HK-2 (cell line): ENCODE measurements around the gene ARHGEF12.

Source experiments
- DNase-seq: peaks from one replicate; pipeline ENCODE4 v3.0.0-alpha.2; 2018; ENCODE audit not compliant: unreplicated experiment

The ARHGEF12 gene

DNA sequence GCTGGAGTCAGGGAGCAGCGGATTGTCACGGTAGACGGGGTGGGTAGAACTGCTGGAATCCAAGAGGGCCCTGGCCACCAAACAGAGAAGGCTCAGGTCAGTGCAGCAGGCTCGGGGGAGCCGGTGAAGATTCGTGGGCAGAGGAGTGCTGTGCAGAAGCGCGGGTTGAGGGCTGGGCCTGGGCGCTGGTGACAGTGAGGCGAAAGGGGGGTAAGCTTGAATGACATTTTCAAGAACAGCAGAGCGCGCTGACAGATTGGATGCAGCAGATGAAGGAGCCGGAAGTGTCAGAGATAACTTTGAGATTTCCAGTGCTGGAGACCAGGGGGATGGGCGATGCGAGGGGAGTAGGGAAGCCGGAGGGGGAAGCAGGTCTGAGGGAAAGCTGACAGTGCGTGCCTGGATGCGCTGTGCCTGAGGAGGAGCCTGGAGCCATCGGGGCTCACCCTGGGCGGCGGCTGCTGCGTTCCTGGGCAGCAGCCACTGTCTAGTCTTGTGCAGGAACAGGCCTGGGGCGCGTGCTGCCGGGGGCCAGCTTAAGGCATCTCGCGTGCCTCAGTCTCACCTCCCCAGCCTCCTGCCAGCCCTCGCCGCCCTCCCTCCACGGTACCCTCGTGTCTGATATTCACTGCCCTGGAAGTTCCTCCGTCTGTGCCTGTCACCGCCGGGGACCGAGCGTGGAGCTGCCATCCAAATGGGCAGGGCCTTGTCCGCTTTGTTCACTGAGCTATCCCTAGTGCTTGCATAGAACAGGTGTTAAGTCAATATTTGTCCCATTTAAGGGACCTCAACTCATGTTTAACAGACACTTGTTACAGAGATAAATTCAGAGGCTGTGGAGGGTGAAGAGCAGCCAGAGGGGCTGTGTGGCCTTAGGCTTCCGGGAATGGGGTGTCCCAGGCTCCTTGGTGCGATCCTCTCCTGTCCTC is 180.5 kb downstream of the ARHGEF12 start:
- DNase-seq = no peak

DNA sequence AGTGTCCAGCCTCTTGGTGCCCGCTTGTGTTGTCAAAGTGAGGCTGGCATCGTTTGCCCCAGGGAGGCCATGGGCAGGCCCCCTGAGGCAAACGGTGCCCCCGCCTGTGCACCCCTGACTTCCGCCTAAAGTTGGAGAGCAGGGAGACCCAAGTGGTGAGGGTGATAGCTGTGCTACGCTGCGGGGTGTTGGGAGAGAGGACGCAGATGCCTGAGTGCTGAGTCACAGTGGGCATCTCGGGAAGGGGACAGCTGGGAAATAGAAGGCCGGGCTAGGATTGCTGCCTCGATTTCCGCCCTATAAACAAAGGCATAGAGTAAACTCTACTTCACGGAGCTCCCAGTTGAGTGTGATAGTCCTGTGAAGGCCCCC is 181.2 kb downstream of the ARHGEF12 start:
- no peak for DNase-seq

DNA sequence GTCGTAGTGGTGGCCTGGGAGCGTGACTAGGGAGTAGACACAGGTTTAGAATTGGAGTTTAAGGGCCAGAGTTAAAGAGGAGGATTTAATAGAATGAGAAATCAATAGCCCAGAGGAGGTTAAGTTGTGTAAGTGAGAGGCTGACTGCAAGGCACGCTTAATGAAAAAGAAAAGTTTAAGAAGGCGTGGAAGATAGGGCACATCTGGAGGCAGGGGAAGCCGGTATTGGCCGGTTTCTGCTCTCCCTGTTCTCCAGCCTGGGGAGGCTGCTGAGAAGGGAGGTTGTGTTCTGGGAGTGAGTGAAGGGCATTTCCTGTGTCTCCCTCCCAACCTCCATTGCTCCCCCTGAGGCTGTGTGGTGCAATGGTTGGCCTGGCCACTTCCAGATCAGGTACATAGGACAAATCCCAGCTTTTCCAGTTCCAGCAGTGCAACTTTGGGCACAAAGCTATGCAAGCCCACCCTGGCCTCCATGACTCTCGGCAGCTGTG is 181.6 kb downstream of the ARHGEF12 start:
- DNase-seq = no peak

DNA sequence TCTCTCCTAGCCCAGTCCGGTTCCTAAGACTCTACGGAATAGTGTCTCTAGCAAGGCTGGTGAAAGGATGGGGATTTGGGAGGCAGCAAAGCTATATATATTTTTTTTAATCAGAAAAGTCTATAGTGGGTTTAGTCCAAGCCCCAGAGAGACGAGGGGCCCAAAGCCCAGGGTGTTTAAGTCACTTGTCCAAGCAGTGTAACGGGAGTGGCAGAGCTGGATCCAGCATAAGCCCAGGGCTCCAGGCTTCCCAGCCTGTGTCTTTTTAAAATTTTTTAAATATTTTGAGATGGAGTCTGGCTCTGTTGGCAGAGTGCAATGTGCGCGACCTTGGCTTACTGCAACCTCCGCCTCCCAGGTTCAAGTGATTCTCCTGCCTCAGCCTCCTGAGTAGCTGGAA is 182.1 kb downstream of the ARHGEF12 start:
- DNase-seq = no peak

DNA sequence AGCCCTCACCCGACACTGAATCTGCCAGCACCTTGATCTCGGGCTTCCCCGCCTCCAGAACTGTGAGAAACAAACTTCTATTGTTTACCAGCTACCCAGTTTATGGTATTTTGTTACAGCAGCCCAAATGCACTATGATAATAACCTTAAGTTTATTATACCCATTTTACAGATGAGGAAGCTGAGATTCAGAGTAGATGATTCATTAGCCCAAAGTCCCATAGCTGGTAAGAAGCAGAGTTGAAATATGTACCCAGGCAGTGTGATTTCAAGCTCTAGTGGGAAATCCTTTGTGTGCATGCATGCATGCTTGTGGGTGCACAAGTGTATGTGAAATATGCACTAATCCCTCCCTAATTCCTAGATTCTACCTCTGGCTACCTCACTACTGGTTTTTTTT is 183.3 kb downstream of the ARHGEF12 start:
- DNase-seq = no peak

DNA sequence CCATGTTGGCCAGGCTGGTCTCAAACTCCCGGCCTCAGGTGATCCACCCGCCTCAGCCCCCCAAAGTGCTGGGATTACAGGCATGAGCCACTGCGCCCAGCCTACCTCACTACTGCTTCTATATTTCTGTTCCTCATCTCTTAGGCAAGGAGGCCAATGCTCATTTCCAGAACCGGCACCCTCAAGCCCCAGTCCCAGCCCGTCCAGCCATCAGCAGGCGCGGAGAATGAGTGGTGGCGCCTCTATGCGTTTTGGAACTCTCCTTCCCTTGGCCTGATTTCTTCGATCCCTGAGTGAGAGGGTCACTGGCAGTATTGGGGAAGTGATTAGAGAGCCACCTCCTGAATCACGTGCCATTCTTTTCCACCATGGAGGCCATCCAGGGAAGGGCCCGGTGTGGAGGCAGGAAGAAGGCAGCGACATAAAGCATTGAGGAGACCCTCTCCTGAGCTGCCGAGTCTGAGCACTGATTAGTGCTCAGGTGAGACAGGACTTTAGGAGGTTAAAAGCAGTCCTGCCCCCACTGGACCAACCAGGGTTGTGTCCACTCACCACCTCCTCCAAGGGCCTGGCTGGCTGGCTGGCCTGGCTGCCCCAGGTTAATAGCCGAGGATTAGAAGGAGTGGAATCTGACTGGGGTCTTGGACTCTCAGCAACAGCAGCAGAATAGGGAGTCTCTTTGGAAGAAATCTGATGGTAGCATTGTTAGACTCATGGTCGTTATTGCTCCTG is 184.0 kb downstream of the ARHGEF12 start:
- no peak for DNase-seq

DNA sequence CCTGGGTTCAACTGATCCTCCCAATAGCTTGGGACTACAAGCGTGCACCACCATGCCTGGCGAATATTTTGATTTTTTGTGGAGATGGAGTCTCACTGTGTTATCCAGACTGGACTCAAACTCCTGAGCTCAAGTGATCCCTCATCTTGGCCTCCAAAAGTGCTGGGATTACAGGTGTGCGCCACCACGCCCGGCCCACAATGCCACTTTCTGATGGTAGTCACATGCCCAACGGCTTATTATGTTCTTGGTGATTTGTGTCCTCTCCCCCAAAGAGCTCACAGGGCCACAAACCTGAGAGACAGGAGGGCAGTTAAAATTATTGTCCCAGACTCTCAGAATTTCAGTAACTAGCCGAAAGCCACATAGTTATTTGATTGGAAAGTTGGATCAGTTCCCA is 185.0 kb downstream of the ARHGEF12 start:
- no peak for DNase-seq

DNA sequence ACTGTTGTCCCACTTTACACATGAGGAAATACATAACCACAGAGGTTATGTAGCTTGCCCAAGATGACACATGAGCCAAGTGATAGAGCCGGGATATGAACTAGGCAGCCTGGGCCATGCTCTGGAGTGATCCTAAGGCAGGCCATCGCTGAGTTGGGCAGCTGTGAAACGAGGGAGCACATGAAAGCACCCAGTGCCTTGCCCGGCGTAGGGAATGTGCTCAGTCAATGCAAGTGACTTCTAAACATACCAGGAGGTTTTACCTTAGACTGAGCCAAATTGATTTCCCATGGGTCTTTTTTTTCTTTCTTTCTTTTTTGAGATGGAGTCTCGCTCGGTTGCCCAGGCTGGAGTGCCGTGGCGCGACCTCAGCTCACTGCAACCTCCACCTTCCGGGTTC is 185.8 kb downstream of the ARHGEF12 start:
- no peak for DNase-seq

DNA sequence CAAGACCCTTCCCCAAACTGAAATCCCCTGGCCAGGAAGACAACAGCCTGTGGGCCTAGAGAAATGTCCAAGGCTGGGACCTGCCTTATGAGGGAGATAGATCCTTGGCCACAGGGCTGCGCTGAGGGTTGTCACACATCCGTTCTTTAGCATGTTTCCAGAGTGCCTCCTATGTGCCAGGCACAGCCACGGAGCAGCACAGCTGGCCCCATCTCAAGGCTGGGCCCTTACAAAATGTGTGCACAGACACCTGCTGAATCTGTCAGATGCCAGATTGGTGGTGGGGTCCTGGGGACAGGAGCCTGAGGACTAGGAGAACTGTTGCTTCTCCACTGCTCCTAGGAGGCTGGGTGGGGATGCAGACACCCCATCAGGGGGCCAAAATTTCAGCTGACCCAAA is 186.5 kb downstream of the ARHGEF12 start:
- no peak for DNase-seq

DNA sequence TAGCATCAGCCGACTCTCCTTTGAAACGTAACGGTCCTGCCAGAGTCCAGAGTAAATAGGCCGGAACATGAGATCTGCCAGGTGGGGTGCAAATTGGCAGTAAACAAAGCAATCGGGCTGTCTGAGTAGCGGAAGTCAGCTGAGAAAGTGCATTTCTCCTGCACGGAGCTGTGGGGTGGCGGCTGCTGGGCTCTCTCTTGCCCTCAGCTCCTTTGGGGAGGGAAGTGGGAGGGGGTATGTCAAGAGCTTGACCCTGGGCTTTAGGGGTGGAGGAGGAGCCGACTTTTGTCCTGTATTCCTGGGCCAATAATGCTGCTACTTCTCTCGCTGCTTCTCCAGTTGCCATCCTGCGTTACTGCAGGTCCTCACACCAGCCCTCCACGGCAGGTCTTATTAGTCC is 187.0 kb downstream of the ARHGEF12 start:
- no peak for DNase-seq

DNA sequence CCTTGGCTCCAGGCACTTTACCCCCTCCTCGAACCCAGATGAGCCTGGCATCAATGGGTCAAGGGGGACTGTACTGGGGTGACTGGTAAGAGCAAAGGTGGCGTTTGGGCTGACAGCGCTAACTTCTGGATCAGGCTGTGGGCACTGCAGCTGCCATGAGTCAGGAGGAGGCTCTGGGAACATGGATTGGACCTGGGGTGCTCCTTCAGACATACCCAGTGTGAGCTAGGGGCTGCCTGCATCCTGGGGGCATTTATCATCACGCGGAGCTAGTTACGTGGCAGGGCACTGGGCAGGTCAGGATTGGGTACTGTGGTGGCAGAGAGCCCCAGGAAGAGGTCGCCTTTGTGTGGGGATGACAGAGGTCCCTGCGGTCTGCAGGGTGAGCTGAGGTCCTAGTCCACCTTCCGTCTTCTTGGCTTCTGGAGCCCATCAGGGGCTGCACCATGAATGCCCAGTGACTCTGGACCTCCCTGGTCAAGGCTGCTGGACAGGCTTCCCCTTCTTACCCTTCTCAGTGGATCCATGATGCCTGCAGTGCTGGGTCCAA is 188.4 kb downstream of the ARHGEF12 start:
- no peak for DNase-seq

DNA sequence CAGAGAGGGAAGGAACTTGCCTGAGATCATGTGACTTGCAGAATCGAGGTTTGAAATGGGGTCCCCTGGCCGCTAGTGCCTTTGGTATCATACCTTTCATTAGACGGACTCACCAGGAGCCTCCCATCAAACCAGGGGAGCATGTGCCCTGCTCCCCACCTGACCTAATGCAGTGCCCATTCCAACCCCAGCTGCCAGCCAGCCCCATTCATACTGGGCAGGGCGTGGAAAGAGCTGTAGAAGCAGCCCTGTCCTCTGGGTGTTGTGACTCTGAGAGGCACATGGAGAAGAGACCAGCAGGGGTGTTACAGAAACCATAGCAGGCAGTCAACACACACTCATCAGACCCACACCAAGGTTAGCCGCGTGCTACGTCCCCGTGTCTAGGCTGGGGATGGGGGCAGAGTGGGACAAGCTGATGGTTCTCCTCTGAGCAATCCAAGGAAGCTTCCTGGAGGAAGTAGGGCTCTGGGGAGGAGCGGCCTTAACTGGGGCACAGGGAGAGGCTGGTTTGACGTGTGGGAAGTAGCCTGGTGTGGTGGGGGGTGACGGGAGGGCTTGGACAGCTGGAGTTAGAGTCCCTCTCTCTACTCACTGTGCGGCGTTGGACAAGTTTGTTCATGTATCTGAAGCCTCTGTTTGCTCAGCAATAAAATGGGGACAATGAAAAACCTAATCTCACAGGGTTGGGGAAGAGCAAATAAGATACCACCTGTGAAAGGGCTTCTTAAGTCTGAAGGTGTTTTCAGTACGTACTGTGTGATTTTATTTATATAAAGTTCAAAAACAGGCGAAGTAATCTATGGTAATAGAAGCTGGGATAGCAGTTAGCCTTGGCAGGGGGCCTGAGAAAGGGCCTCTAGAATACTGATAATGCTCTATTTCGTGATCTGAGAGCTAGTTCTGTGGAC is 189.3 kb downstream of the ARHGEF12 start:
- no peak for DNase-seq

DNA sequence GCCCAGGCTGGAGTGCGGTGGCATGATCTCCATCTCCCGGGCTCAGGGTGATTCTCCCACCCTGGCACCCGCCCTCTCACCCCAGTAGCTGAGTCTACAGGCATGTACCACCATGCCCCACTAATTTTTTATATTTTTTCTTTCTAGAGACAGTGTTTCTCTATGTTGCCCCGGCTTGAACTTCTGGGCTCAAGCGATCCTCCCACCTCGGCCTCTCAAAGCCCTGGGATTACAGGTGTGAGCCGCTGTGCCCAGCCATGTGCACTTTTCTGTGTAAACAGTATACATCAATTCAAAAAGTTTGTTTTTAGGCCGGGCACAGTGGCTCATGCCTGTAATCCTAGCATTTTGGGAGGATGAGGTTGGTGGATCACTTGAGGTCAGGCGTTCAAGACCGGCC is 190.0 kb downstream of the ARHGEF12 start:
- DNase-seq = no peak

DNA sequence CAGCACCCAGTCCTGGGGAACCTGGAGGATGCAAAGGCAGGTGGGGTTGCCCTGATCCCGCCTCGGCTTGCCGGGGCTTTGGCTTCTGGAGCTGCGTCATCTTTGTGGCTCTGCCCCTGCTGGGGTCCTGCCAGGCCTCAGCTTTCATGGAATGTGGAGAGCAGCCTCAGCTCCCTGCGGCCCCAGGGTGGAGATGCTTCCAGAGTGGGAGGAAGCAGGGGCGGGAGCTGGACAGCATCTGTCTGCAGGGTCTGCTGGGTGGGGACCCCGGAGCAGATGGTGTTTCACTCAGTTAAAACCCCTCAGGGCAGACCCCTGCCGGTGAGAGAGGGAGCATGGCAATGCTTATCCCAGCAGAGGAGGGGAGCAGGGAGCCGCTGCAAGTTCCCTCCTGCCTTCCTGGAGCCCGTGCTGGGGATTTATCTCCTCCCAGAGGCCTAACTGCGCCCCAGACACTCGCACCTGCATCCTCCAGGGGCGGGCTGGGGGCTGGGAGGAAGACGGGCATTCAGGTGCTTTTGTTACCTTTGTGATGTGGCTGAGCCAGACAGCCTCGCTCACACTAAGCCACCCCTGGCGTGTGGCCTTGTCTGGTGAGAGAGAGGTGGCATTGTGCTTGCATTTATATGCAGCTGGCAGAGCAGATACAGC is 191.0 kb downstream of the ARHGEF12 start:
- DNase-seq = no peak

DNA sequence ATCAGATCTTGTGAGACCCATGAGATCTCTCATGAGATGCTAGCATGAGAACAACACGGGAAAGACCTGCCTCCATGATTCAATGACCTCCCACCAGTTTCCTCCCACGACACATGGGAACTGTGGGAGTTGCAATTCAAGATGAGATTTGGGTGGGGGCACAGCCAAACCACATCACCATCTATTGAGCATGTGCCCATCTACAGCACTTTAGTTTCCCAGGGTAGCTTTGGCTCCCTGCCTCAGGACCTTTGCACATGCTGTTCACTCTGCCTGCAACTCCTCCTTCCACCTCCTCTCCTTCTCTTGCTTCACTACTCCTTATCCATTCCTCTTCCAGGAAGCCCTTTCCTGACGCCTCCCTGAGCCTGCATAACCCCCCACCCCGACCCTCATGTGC is 192.5 kb downstream of the ARHGEF12 start:
- no peak for DNase-seq

DNA sequence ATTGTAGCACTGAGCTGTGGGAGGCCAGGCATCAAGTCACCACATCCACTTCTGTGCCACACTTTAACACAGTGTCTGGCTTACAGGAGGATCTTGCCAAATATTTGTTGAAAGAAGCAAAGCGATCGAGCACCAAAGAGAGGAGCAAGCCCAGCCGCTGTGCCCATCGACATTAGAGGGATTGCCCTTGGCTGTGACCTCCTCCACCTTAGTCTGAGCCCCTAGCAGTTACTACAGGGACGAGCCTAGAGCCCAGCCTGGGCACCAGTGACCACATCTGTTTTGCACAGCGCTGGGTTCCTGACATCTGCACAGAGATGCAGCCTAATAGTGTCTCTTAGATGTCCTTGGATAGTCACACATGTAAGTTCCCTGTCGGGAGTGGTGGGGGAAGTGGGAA is 193.0 kb downstream of the ARHGEF12 start:
- no peak for DNase-seq

DNA sequence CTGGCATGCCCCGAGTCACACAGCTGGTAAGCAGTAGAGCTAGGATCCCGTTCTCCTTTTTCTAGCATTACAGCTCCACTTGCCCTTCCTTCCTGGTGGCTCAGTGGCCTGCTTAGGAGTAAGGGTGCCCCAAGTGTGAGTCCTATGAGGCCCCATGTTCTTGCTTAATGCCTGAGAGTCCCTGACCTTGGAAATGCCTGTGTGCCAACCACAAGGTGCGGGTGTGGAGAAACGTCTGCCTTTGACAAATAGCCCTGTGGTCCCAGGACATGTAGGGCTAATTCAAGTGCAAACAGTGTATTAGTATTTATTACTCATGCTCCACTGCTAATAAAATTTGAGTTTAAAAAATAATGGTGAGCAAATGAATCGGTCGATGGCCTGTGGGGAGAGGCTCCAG is 193.7 kb downstream of the ARHGEF12 start:
- no peak for DNase-seq

DNA sequence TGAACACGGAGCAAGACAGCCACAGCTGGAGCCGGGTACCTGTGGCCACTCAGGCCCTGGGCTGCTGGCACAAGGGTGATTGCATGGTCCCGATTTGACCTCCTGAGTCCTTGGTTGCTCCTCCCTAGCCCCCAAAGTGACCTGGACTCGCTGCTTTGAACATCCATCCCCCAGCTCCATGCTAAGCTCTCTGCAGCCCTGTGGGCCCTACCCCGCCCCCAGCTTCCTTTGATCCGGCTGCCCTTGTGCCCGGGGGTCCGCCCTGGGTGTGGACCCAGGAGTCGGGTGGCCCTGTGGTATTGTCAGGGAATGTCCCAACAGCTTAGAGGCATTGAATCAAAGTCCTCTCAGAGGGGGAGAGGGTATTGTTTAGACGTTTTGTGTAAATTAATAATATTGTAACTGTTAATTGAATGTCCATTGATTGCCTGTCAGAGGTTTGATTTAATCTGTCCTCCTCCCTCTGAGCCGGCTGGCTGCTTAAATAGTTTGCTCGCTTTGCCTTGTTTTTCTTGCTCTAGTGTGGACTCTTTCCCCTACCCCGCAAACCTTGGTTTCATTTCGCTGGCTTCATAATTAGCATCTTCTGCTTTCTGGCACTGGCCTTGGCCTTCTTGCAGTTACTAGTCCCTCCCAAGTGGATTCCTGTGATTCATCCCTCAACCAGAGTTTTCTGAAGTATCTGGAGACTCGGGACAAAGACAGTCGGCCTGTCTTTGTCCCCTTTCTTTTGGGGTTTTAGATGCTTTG is 196.0 kb downstream of the ARHGEF12 start:
- no peak for DNase-seq

DNA sequence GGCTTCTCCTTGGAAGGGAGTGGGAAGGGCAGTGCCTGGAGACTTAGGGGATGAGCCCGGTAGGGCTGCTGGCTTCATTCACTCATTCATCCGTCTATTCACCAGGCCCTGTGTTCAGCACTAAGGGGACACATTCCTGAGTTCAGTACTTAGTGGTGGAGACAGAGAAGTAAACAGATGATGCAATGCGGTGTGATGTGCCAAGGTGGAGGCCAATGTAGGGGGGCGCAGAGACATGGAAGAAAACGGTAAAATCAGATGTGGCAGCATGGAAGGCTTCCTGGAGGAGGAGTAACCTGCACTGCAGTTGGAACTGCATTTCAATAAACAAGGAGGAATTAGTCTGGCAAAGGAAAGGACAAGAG is 196.6 kb downstream of the ARHGEF12 start:
- DNase-seq = no peak

DNA sequence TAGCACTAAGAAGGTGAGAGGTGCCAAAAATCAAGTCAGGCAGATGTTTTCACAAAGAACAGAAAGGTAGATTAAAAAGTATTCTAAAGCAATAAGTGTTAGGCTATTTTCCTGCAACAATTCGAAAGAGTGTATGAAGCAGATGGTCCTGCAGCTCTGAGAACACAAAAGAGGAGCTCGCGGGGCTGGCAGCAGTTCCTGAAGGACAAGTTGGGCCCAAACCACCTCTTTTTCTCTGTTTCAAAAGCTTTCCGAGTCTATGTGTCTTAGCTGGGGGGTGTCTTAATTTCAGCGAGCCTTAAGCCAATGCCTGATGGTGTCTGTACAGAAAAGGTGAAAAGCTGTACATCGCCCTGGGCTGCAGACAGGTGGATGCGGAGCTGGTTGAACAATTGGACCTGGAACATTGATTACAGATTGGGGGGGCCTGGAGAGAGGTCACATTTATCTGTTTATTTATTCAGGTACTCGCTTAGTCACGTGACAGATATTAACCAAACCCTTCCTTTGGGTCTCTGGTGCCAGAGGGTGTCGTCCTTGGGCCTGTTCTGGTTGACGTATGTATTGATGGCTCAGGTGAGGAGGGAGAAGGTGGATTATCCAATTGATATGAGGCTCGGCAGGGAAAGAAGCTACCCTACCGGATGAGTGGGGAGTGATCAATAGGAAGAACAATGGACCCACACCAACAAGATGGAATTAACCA is 200.0 kb downstream of the ARHGEF12 start:
- no peak for DNase-seq
